ENCODE measurements around the gene FAM3D.

- TF ChIP-seq CTCF (IDR thresholded peaks at IDR 0.05) = no peak
- TF ChIP-seq POLR2A (IDR thresholded peaks at IDR 0.05) = no peak
- TF ChIP-seq POLR2AphosphoS5 (IDR thresholded peaks at IDR 0.05) = no peak
Measured at GRCh38 chr3:58711871-58712270, 45.3 kb upstream of the FAM3D start.
